Erythroblast (primary cell): ENCODE results near the gene NXPH4.

Experiments used
- GATA1 ChIP-seq: IDR thresholded peaks from 2 replicates; pipeline ENCODE4 v1.6.1; 2011; ENCODE audit warnings: low read depth, mild to moderate bottlenecking, control low read depth, low read length, moderate library complexity
- POLR2A ChIP-seq: IDR thresholded peaks from 2 replicates; pipeline ENCODE4 v1.6.1; 2011; ENCODE audit warnings: mild to moderate bottlenecking, low read length

DNA sequence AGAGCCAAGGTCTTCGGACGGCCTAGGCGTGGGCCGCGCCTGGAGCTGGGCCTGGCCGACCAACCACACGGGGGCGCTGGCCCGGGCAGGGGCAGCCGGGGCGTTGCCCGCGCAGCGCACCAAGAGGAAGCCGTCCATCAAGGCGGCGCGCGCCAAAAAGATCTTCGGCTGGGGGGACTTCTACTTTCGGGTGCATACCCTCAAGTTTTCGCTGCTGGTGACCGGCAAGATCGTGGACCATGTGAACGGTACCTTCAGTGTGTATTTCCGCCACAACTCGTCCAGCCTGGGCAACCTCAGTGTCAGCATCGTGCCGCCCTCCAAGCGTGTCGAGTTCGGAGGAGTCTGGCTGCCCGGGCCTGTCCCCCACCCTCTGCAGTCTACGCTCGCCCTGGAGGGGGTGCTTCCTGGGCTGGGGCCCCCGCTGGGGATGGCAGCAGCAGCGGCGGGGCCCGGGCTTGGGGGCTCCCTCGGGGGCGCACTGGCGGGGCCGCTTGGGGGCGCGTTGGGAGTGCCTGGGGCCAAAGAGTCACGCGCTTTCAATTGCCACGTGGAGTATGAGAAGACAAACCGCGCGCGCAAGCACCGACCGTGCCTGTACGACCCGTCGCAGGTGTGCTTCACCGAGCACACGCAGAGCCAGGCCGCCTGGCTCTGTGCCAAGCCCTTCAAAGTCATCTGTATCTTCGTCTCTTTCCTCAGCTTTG lies 8.5 kb downstream of the NXPH4 start:
- no peak for TF ChIP-seq POLR2A
- no peak for TF ChIP-seq GATA1
